Smooth muscle cell (in vitro differentiated cells): Measurements from ENCODE around the gene SH3BP2. TPM values are rescaled to one million over a fixed set of nuclear protein-coding genes. Genes with fewer than 3 reads are reported as not detected.

ENCODE experiments used
- DNase-seq: peaks from one replicate; lab custom pipeline; 2025; ENCODE audit not compliant: unreplicated experiment; lab: John Stamatoyannopoulos, UW
- H2AFZ ChIP-seq: fragments of 200-600 bp; sonication (generic); 2 replicates; pipeline ENCODE4 v1.6.0; 2016; ENCODE audit warnings: antibody characterized with exemption, low read depth, mild to moderate bottlenecking
- H3F3A ChIP-seq: fragments of 200-600 bp; sonication (generic); 2 replicates; pipeline ENCODE4 v1.6.0; 2017; ENCODE audit warnings: antibody characterized with exemption, low read depth
- H3K27ac ChIP-seq: fragments of 200-600 bp; sonication (generic); 2 replicates; pipeline ENCODE4 v1.5.1; 2016; ENCODE audit warnings: low read depth, mild to moderate bottlenecking
- H3K27me3 ChIP-seq: fragments of 200-600 bp; sonication (generic); 2 replicates; pipeline ENCODE4 v1.6.1; 2016; ENCODE audit warnings: low read depth, mild to moderate bottlenecking
- H3K36me3 ChIP-seq: fragments of 200-600 bp; sonication (generic); 2 replicates; pipeline ENCODE4 v1.5.1; 2016; ENCODE audit warnings: low read depth
- H3K4me1 ChIP-seq: fragments of 200-600 bp; sonication (generic); 2 replicates; pipeline ENCODE4 v1.5.1; 2016; ENCODE audit warnings: low read depth
- H3K4me2 ChIP-seq: fragments of 200-600 bp; sonication (generic); 2 replicates; pipeline ENCODE4 v1.6.0; 2016; ENCODE audit warnings: mild to moderate bottlenecking
- H3K4me3 ChIP-seq: fragments of 200-600 bp; sonication (generic); 2 replicates; pipeline ENCODE4 v1.5.1; 2016; ENCODE audit warnings: mild to moderate bottlenecking
- H3K79me2 ChIP-seq: fragments of 200-600 bp; sonication (generic); 2 replicates; pipeline ENCODE4 v1.6.0; 2016; ENCODE audit warnings: low read depth, mild to moderate bottlenecking
- H3K9ac ChIP-seq: fragments of 200-600 bp; sonication (generic); 2 replicates; pipeline ENCODE4 v1.6.0; 2016; ENCODE audit warnings: low read depth
- H3K9me3 ChIP-seq: fragments of 200-600 bp; sonication (generic); replicated peaks from 2 replicates; pipeline ENCODE4 v1.5.1; 2016; ENCODE audit warnings: low read depth
- H4K20me1 ChIP-seq: fragments of 200-600 bp; sonication (generic); 2 replicates; pipeline ENCODE4 v1.6.0; 2016; ENCODE audit warnings: low read depth
- CTCF ChIP-seq: fragments of 200-600 bp; sonication (generic); IDR thresholded peaks from 2 replicates; pipeline ENCODE4 v1.5.1; 2017; ENCODE audit warnings: borderline replicate concordance, mild to moderate bottlenecking, antibody characterized with exemption; ENCODE audit not compliant: insufficient read depth, poor library complexity, severe bottlenecking
- WGBS: methylation state at CpG from one replicate; pipeline ENCODE4 v1.1.7; 2016; ENCODE audit warnings: low lambda C conversion rate; 5-methylcytosine and 5-hydroxymethylcytosine counted together
- polyA plus RNA-seq: library from polyadenylated mRNA; unstranded; fragments of >200 nt; fragmentation: Nextera tagmentation; extraction: Ambion mirVana; gene quantifications from 2 replicates; pipeline ENCODE4 v1.2.1, GENCODE V29; 2016
- total RNA-seq: library from RNA; depleted of rRNA; stranded (reverse); fragments of >200 nt; gene quantifications from 2 replicates; pipeline ENCODE4 v1.2.3, GENCODE V29; 2014

Gene SH3BP2
- total and polyA plus RNA-seq, 2 experiments from 2014 or later = 17.3 to 19.3 TPM

GRCh38 chr4:2807571-2807970 is 14.7 kb downstream of the SH3BP2 start:
- Histone ChIP-seq H4K20me1 (peaks cover 95% of the 10 kb centered on the region), H3K9ac (no peak overlapping the region), H3K36me3 (no peaks in the 10 kb centered on the region), H3K4me3 (no peak overlapping the region), H3K27ac (no peak overlapping the region), H3K79me2 (peaks cover 63% of the 10 kb centered on the region), H3F3A (no peaks in the 10 kb centered on the region), H3K4me1 (no peaks in the 10 kb centered on the region), H2AFZ (no peak overlapping the region), H3K27me3 (no peaks in the 10 kb centered on the region), H3K4me2 (no peak overlapping the region), H3K9me3 (no peaks in the 10 kb centered on the region)
- WGBS = 96% methylated on average over 13 of the region's 13 CpGs
- no peak for DNase-seq
- TF ChIP-seq CTCF = no peak

GRCh38 chr4:2808001-2808400 is 15.1 kb downstream of the SH3BP2 start:
- Histone ChIP-seq H4K20me1 (peaks cover 95% of the 10 kb centered on the region), H2AFZ (no peak overlapping the region), H3F3A (no peaks in the 10 kb centered on the region), H3K36me3 (no peaks in the 10 kb centered on the region), H3K79me2 (peaks cover 61% of the 10 kb centered on the region), H3K9me3 (no peaks in the 10 kb centered on the region), H3K27ac (no peak overlapping the region), H3K4me3 (no peak overlapping the region), H3K27me3 (no peaks in the 10 kb centered on the region), H3K4me2 (no peak overlapping the region), H3K9ac (no peak overlapping the region), H3K4me1 (no peaks in the 10 kb centered on the region)
- no peak for TF ChIP-seq CTCF
- WGBS = 96% methylated on average over 7 of the region's 7 CpGs
- DNase-seq = no peak

- Histone ChIP-seq H3K4me1 (no peaks in the 10 kb centered on the region), H3K27me3 (no peaks in the 10 kb centered on the region), H3K9ac (no peak overlapping the region), H3K4me3 (no peak overlapping the region), H3K9me3 (no peaks in the 10 kb centered on the region), H3F3A (no peaks in the 10 kb centered on the region), H4K20me1 (peaks cover 89% of the 10 kb centered on the region), H3K36me3 (no peaks in the 10 kb centered on the region), H3K4me2 (no peak overlapping the region), H3K27ac (no peak overlapping the region), H2AFZ (no peak overlapping the region), H3K79me2 (peaks cover 52% of the 10 kb centered on the region)
- no peak for TF ChIP-seq CTCF
- WGBS = 89% methylated on average over 10 of the region's 10 CpGs
- no peak for DNase-seq
Observed at GRCh38 chr4:2809610-2810180, 16.8 kb downstream of the SH3BP2 start.

DNA sequence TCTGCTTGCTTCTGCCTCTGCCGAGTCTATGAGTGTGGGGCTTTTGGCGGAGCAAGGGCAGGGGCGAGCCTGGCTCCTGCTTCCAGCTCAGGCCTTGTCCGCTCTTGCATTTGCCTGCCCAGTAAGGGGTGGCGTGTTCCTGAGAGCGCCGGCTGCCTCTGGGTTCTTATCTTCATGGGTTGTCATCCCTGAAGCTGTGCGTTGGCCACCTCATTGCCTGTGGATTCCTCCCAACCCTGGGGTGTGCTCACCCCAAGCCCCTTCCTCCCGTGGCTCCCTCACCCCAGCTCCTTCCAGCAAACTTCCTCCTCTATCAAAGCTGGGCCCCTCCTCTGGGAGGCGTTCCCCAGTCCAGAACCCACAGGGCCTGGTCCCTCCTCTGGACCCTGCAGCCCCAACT is 17.5 kb downstream of the SH3BP2 start:
- H3F3A ChIP-seq = no peaks in the 10 kb centered on the region
- no peak overlapping the region for H3K4me3 ChIP-seq
- peaks cover 46% of the 10 kb centered on the region for H3K79me2 ChIP-seq
- H3K27me3 ChIP-seq = no peaks in the 10 kb centered on the region
- no peak overlapping the region for H3K27ac ChIP-seq
- no peak for TF ChIP-seq CTCF
- H4K20me1 ChIP-seq = peaks cover 82% of the 10 kb centered on the region
- H2AFZ ChIP-seq = no peak overlapping the region
- H3K9me3 ChIP-seq = no peaks in the 10 kb centered on the region
- no peak for DNase-seq
- no peak overlapping the region for H3K4me2 ChIP-seq
- no peaks in the 10 kb centered on the region for H3K36me3 ChIP-seq
- H3K4me1 ChIP-seq = no peaks in the 10 kb centered on the region
- H3K9ac ChIP-seq = no peak overlapping the region
- whole genome bisulfite sequencing = 91% methylated on average over 10 of the region's 10 CpGs
